ENCODE results near the gene ANKRD29. TPM values are rescaled to one million over a fixed set of nuclear protein-coding genes. Genes with fewer than 3 reads are reported as not detected.
A peak's percentile ranks its signal among the peaks of the same experiment; 100 is the strongest.

The ANKRD29 gene
- total RNA-seq, 1 donor from 2014 or later = 14.0 TPM

DNA sequence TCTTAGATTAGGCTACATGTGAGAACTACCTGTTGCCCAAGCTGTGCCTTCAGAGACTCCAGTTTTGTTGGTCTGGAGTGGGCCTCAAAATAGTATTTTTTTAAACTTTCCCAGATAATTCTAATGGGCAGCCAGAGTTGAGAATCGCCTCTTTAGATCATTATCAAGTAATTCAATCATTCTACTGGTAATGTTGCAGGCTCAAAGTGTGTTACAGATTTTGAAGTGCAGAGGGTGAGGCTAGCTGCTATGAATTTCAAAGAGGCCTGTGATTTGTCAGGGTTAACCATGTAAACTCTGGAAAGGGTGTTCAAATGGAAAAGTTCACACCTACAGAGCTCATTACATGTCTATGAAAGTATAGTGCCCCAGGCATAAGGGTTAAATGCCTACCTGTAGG, 30.1 kb downstream of the ANKRD29 start:
- FAIRE-seq (no peak), DNase-seq (ENCODE audit: low read depth) (no peak)
- Histone ChIP-seq H3K27me3 (ENCODE audit: control insufficient read depth, insufficient read depth, low read length) (no peaks in the 10 kb centered on the region), H3K4me3 (ENCODE audit: low read depth, low read length) (no peak overlapping the region), H3K36me3 (ENCODE audit: control insufficient read depth, insufficient read depth, low read length) (no peaks in the 10 kb centered on the region)
- no peak for TF ChIP-seq CTCF (IDR thresholded peaks at IDR 0.05; ENCODE audit: insufficient read depth, low read length, severe bottlenecking)

DNA sequence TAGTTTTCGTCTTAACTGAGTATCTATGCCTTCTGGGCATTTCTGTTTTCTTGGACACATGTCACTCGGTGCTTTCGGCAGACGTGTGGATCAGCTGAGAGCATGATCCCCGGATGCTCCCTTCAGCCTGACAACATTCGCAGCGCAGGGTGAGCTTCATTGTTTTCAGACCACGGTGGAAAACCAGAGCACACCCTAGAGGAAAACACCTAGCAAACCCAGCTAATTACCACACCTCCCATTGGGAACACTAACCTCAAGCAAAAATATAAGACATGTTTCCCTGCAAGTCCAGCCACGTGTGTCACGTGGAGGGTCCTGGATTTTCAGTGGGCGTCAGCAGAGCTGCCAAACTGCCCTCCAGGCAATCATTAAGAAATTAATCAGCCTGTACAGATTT, 31.0 kb downstream of the ANKRD29 start:
- Histone ChIP-seq H3K36me3 (ENCODE audit: control insufficient read depth, insufficient read depth, low read length) (no peaks in the 10 kb centered on the region), H3K4me3 (ENCODE audit: low read depth, low read length) (no peak overlapping the region), H3K27me3 (ENCODE audit: control insufficient read depth, insufficient read depth, low read length) (no peaks in the 10 kb centered on the region)
- no peak for TF ChIP-seq CTCF (IDR thresholded peaks at IDR 0.05; ENCODE audit: insufficient read depth, low read length, severe bottlenecking)
- FAIRE-seq (no peak), DNase-seq (ENCODE audit: low read depth) (peak; percentile 86)

DNA sequence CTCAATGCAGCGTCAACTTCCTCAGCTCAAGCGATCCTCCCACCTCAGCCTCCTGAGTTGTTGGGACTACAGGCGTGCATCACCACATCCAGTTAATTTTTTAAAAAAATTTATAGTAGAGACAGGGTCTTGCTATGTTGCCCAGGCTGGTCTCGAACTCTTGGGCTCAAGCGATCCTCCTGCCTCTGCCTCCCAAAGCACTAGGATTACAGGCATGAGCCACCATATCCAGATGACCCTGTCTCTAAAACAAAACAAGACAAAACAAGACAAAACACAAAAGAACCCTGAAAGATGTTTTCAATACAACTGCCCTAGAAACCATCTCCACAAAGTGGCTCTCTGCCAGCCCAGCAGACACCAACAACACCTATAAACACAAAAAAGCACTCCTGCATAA, 31.4 kb downstream of the ANKRD29 start:
- H3K4me3 ChIP-seq (ENCODE audit: low read depth, low read length) = no peak overlapping the region
- no peaks in the 10 kb centered on the region for H3K27me3 ChIP-seq (ENCODE audit: control insufficient read depth, insufficient read depth, low read length)
- H3K36me3 ChIP-seq (ENCODE audit: control insufficient read depth, insufficient read depth, low read length) = no peaks in the 10 kb centered on the region
- FAIRE-seq = no peak
- no peak for TF ChIP-seq CTCF (IDR thresholded peaks at IDR 0.05; ENCODE audit: insufficient read depth, low read length, severe bottlenecking)
- no peak for DNase-seq (ENCODE audit: low read depth)

- peak; percentile 16 for TF ChIP-seq CTCF (IDR thresholded peaks at IDR 0.05; ENCODE audit: insufficient read depth, low read length, severe bottlenecking)
- no peak for FAIRE-seq
- Histone ChIP-seq H3K4me3 (ENCODE audit: low read depth, low read length) (no peak overlapping the region), H3K36me3 (ENCODE audit: control insufficient read depth, insufficient read depth, low read length) (no peaks in the 10 kb centered on the region), H3K27me3 (ENCODE audit: control insufficient read depth, insufficient read depth, low read length) (no peaks in the 10 kb centered on the region)
- DNase-seq (ENCODE audit: low read depth) = peak; percentile 20
Observed at GRCh38 chr18:23629444-23629946, 33.2 kb downstream of the ANKRD29 start.

GRCh38 chr18:23627970-23628369, 34.7 kb downstream of the ANKRD29 start:
- no peak for FAIRE-seq
- no peaks in the 10 kb centered on the region for H3K36me3 ChIP-seq (ENCODE audit: control insufficient read depth, insufficient read depth, low read length)
- DNase-seq (ENCODE audit: low read depth) = no peak
- H3K4me3 ChIP-seq (ENCODE audit: low read depth, low read length) = no peak overlapping the region
- no peaks in the 10 kb centered on the region for H3K27me3 ChIP-seq (ENCODE audit: control insufficient read depth, insufficient read depth, low read length)
- no peak for TF ChIP-seq CTCF (IDR thresholded peaks at IDR 0.05; ENCODE audit: insufficient read depth, low read length, severe bottlenecking)

- Histone ChIP-seq H3K27me3 (ENCODE audit: control insufficient read depth, insufficient read depth, low read length) (no peaks in the 10 kb centered on the region), H3K4me3 (ENCODE audit: low read depth, low read length) (no peak overlapping the region), H3K36me3 (ENCODE audit: control insufficient read depth, insufficient read depth, low read length) (no peaks in the 10 kb centered on the region)
- DNase-seq (ENCODE audit: low read depth) = peak; percentile 93
- TF ChIP-seq CTCF (IDR thresholded peaks at IDR 0.05; ENCODE audit: insufficient read depth, low read length, severe bottlenecking) = no peak
- FAIRE-seq = no peak
Observed at GRCh38 chr18:23627321-23627720, 35.4 kb downstream of the ANKRD29 start.
